Measurements from ENCODE around the gene BOD1L2.

BOD1L2 gene

DNA sequence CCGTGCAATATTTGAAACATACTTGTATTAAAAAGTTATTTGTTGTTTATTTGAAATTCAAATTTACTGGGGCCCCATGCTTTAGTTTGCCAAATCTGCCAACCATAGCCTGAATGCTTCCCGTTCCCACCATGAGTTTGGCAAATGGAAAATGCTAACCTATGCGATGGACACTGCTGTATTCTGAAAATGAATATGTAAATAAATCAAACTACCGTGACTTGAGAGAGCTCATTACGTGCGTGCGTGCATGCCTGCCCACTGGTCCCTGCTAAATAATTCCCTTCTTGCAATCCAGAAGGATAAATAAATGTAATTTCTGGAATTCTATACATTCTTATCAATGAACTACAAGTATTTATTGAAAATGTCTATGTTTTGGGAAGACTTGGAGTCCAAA is 3.2 kb downstream of the BOD1L2 start:
- no peak for DNase-seq (ENCODE audit: low read depth in 2 of 2)

DNA sequence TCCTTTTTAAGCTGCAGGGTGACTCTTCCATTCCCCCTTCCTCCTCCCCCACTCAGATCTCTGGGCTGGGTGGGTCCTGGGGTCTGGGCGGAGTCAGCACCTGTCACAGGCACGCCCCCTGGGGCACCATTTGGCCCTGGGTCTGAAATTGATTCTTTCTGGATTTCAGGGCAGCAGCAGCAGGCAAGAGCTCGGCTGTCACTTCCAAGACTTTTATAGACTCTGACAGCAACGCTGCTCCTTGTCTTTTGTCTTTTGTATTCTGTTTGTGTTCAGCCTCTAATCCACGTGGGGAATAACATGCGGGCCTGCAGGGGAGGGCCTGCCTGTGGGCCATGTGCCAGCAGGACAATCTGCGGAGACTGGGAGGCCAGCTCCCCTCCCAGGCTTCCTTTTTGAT is 3.9 kb downstream of the BOD1L2 start:
- no peak for DNase-seq (ENCODE audit: low read depth in 2 of 2)

DNA sequence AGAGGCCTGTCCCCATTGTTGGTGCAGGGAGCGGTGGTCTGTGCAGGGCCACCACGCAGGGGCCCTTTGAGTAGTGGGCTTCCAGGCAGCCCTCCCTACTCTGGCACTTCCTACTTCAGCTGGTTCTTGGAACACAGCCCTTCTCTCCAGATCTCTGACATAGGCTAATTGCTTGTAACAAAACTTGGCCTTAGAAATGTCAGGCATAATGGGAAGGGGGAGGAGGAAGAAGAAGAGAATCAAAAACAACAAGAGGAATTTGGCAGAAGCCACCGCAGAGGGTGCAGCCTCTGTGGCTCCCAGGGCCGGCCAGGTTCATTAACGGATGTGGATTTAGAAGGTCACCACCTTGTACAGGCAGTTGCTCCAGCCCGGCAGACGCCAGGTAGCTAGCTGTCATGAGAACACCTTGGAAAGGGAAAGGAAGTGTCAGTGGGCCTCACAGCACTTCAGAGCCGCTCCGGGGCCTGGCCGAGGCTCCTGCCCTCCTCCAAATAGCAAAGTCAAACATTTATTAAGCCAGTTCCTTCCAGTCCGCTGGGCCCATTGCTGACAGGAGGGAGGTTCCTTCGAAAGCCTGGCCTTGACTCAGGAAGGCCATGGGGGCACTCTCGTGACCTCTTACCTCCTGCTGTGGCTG is 7.4 kb downstream of the BOD1L2 start:
- no peak for DNase-seq (ENCODE audit: low read depth in 2 of 2)

DNA sequence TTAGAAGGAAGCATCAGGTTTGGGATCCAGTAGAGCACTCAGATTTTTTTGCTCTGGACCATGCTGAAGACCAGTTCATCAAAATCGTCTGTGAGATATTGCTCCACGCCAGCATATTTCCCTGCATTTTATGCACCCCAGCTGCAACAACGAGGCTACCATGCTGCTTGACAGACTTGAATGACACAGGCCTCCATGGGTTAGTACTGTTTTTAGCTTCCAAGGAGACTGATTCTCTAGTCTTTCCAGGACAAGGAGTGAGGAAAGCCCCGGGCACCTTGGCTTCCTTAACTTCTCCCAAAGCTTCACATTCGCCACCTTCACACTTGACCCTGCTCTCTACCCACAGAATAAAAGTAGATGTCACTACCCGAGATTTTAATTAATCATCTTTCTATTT is 17.5 kb downstream of the BOD1L2 start:
- DNase-seq (ENCODE audit: low read depth in 2 of 2), result no peak

- no peak for DNase-seq (ENCODE audit: low read depth in 2 of 2)
Observed at GRCh38 chr18:57167617-57168308, 20.9 kb downstream of the BOD1L2 start.

GRCh38 chr18:57171026-57171425 is 24.1 kb downstream of the BOD1L2 start:
- DNase-seq (ENCODE audit: low read depth in 2 of 2), result no peak

GRCh38 chr18:57175532-57175931 is 28.6 kb downstream of the BOD1L2 start:
- DNase-seq (ENCODE audit: low read depth in 2 of 2), result no peak

DNA sequence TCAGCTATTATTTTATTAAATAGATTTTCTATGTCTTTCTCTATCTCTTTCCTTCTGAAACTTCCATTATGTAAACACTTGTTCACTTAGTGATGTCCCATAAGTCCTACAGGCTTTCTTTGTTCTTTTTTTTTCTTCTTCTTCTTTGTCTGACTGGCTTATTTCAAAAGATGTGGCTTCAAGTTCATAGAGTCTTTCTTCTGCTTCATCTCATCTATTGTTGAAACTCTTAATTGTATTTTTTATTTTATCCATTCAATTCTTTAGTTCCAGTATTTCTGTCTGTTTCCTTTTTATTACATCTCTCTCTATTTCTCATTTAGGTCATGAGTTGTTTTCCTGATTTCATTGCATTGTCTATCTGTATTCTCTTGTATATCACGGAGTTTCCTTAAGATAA is 38.5 kb downstream of the BOD1L2 start:
- DNase-seq (ENCODE audit: low read depth in 2 of 2), result no peak

- DNase-seq (ENCODE audit: low read depth in 2 of 2), result no peak
Observed at GRCh38 chr18:57188851-57189557, 42.1 kb downstream of the BOD1L2 start.

DNA sequence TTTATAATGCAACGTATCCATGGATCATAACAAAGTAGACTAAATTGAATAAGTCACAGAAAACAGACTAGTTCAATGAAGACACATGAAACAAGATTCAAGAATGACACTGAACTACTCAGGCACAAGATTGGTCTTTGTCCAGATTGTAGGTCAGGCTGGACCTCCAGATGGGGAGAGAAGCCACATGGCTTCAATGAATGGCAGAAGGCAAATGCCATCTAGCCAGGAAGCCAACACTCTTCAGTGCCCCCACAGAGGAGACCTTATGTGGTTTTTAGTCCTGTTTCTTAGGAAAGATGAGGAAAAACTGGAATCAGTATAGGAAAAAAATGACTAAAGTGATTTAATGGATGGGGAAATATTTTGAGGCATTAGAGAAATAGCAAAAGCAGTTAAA is 43.1 kb downstream of the BOD1L2 start:
- DNase-seq (ENCODE audit: low read depth in 2 of 2), result no peak

- DNase-seq (ENCODE audit: low read depth in 2 of 2), result no peak
Observed at GRCh38 chr18:57194070-57194469, 47.2 kb downstream of the BOD1L2 start.

DNA sequence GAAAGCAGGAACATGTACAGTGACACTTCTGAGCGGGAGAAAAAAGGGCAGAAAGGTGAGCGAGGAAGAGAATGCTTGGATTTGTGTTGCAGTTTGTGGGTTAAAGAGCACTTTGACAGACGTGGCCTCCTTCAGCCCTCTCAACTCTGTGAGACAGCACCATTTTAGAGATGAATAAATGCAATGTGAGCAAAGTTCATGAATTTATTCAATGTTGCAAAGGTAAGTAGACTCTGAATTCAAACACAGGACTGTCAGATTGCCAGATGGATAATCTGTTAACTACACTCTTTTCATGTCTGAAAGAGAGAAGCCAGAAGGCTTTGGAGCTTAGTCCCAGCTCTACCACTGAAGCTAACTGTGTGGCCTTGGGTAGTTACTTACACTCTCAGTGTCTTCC is 47.7 kb downstream of the BOD1L2 start:
- no peak for DNase-seq (ENCODE audit: low read depth in 2 of 2)

- no peak for DNase-seq (ENCODE audit: low read depth in 2 of 2)
Observed at GRCh38 chr18:57195341-57195740, 48.5 kb downstream of the BOD1L2 start.

DNA sequence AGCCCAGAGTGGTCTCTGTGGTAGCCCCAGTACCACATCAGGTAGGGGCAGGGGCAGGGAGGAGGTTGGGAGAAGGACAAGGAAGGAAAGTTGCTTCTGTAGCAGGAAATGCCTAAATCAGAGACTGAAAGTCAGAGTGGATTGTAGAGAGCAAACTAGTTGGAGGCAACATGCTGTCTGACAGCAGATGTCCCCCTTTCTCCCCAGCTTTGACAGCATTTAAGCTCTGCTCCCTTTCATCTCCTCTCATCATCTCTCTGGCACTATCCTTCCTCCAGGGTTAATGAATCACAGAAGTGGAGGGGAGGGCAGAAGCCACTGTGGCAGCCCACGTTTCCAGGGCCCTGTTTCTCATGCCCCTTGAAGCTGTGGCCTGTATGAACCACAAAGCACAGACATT is 50.4 kb downstream of the BOD1L2 start:
- no peak for DNase-seq (ENCODE audit: low read depth in 2 of 2)

GRCh38 chr18:57198073-57198472 is 51.2 kb downstream of the BOD1L2 start:
- DNase-seq (ENCODE audit: low read depth in 2 of 2), result no peak
